Fibroblast of the aortic adventitia (primary cell): Measurements from ENCODE around the gene ACTMAP. TPM values are rescaled to one million over a fixed set of nuclear protein-coding genes. Genes with fewer than 3 reads are reported as not detected.
"Not testable (repeated sequence)": the region's sequence is repeated elsewhere in the genome, so short reads cannot be mapped to it uniquely, and the experiment has no call there.

Experiments used
- DNase-seq: peaks from one replicate; pipeline ENCODE4 v3.0.0-alpha.2; 2010; ENCODE audit warnings: low read depth
- H3K4me3 ChIP-seq: 2 replicates; pipeline ENCODE4 v1.5.1; 2011; ENCODE audit warnings: low read depth, mild to moderate bottlenecking, control low read depth, low read length, moderate library complexity
- total RNA-seq: library from RNA; depleted of rRNA; stranded (reverse); fragments of >200 nt; gene quantifications from 2 replicates; pipeline ENCODE4 v1.2.3, GENCODE V29; 2012; ENCODE audit warnings: low replicate concordance
- TF ChIP-seq, protein P1 (sequence below): IDR thresholded peaks from 2 replicates; pipeline ENCODE4 v1.5.1; 2011; ENCODE audit warnings: mild to moderate bottlenecking, low read length, control low read depth, inconsistent platforms; ENCODE audit not compliant: insufficient read depth

The ACTMAP gene
- total RNA-seq, 1 donor = 0.99 TPM

DNA sequence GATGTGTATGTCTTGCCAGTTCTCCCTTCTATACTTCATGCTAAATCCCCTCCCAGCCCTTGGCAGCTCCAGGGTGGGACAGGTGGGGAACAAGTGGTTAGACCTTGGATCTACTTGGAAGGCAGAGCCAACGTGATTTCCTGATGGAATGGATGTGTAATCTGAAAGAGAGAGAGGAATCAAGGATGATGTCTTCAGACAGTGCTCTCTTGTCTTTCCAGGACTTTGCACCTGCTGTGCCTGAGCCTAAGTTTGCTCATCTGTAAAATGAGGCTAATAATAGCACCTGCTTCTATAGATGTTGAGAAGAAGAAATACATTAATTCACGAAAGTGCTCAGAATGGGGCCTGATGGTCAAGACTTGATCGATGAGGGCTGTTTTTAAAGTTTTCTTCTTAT is 41.7 kb upstream of the ACTMAP start:
- TF ChIP-seq, protein P1, sequence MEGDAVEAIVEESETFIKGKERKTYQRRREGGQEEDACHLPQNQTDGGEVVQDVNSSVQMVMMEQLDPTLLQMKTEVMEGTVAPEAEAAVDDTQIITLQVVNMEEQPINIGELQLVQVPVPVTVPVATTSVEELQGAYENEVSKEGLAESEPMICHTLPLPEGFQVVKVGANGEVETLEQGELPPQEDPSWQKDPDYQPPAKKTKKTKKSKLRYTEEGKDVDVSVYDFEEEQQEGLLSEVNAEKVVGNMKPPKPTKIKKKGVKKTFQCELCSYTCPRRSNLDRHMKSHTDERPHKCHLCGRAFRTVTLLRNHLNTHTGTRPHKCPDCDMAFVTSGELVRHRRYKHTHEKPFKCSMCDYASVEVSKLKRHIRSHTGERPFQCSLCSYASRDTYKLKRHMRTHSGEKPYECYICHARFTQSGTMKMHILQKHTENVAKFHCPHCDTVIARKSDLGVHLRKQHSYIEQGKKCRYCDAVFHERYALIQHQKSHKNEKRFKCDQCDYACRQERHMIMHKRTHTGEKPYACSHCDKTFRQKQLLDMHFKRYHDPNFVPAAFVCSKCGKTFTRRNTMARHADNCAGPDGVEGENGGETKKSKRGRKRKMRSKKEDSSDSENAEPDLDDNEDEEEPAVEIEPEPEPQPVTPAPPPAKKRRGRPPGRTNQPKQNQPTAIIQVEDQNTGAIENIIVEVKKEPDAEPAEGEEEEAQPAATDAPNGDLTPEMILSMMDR = no peak
- DNase-seq = no peak
- no peak overlapping the region for H3K4me3 ChIP-seq

DNA sequence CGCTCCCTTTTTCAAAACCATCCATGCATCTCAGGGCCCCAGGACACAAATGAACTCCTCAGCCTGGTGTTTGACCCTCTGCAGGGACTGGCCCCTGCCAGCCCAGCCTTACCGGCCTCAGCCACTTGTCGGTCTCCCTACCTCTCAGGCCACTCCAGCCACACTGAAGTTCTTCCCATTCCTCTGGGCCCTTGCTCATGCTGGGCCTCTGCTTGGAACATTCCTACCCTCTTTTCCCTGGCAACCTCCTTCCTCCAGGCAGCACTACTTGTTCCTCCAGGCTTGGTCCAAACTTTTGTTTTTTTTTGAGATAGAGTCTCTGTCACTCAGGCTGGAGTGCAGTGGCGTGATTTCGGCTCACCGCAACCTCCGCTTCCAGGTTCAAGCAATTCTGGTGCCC is 41.1 kb upstream of the ACTMAP start:
- DNase-seq = no peak
- H3K4me3 ChIP-seq = no peak overlapping the region
- TF ChIP-seq, protein P1 = no peak

DNA sequence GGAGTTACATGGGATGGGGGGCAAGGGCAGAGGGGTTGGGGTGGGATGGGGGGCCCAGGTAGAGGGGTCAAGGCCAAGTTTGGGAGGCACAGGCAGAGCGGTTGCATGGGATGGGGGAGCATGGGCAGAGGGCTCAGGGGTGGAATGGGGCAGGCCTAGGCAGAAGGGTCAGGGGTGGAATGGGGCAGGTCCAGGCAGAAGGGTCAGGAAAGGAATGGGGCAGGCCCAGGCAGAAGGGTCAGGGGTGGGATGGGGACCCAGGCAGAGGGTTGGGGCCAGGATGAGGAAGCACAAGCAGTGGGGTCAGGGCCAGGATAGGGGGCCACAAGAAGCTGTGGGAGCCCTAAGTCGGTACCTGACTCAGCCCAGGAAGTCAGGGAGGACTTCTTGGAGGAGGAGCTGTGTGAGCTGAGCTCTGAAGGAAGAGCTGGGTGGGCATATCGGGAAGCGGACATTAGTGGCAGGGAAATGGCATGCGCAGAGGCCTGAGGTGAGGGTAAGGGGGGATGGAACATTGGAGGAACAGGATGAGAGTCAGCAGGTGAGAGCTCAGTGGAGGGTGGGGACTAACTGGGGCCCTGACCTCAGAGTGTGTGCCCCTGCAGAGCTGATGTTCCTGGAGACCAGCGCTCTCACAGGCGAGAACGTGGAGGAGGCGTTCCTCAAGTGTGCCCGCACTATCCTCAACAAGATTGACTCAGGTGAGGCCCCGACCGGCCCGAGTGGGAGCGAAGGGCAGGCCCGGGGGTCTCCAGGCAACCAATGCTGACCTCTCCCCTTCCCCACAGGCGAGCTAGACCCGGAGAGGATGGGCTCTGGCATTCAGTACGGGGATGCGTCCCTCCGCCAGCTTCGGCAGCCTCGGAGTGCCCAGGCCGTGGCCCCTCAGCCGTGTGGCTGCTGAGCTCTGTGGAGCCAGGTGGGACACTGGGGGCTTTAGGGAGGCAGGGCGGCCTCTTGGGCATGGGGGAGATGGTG is 36.1 kb upstream of the ACTMAP start:
- no peak overlapping the region for H3K4me3 ChIP-seq
- DNase-seq = no peak
- TF ChIP-seq, protein P1 = no peak

DNA sequence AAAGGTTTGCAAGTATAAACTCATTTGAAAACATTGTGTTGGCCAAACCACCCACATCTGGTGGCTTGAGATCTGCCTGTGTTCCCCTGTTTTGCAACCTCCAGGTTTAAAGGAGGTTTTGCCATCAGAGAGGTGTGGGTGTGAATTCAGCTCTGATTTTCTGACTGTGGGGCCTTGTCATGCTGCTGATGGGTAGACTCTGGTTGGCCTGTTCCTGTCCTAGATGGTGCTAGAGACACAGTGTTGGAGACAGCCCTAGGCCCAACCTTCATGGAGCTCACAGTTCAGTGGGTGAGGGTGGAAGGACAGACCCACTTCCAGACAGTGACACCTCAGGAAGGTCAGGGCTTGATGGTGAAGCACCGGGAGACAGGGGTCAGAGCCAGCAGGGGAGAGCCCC is 35.2 kb upstream of the ACTMAP start:
- H3K4me3 ChIP-seq = no peak overlapping the region
- TF ChIP-seq, protein P1 = no peak
- no peak for DNase-seq

DNA sequence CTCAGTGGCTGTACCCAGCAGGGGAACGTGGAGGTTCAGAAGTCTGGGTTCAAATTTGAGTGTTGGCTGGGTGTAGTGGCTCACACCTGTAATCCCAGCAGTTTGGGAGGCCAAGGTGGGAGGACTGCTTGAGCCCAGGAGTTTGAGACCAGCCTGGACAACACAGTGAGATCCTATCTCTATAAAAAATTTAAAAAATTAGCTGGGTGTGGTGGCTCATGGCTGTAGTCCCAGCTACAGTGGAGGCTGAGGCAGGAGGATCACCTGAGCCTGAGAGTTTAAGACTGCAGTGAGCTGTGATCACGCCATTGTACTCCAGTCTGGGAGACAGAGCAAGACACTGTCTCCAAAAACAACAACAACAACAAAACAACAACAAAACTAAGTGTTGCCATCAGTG is 33.9 kb upstream of the ACTMAP start:
- not testable (repeated sequence) for H3K4me3 ChIP-seq, DNase-seq

DNA sequence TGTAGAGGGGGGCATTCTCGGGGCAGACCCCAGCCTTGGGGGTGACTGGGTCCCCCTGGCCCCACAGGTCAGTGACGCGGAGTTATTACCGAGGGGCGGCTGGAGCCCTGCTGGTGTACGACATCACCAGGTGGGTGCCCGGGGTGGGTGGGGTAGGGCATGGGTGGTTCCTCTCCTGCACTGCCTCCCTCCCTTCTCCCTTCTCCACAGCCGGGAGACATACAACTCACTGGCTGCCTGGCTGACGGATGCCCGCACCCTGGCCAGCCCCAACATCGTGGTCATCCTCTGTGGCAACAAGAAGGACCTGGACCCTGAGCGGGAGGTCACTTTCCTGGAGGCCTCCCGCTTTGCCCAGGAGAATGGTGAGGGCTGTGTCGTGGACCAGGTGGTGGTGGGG is 33.4 kb upstream of the ACTMAP start:
- no peak overlapping the region for H3K4me3 ChIP-seq
- TF ChIP-seq, protein P1 = no peak
- DNase-seq = no peak

DNA sequence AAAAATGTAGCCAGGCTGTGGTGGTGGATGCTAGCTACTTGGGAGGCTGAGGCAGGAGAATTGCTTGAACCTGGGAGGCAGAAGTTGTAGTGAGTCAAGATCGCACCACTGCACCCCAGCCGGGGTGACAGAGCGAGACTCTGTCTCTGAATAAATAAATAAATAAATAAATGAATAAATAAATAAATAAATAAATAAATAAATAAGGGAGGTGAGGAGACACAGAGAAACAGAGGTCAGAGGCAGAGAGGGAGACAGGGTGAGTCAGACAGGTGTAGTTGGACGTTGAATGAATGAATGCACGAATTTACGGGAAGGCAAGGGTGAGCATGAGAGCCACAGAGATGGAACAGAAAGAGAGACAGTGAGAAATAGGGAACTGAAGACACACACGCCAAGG is 30.9 kb upstream of the ACTMAP start:
- H3K4me3 ChIP-seq = no peak overlapping the region
- DNase-seq = no peak
- TF ChIP-seq, protein P1 = no peak
